Activated T-helper 2 cell treated with anti-CD3 and anti-CD28 coated beads, Interferon-gamma antibody, Interleukin-2, Interleukin-4, amounts not matched to agents 10 μg/mL and 5 μg/mL and 100 μg/mL, durations not matched to agents 14 hours and 24 hours and 36 hours (primary cell): ENCODE data around the gene EXOSC9. TPM values are rescaled to one million over a fixed set of nuclear protein-coding genes. Genes with fewer than 3 reads are reported as not detected.

Source experiments
- DNase-seq: peaks from one replicate; pipeline ENCODE4 v3.0.0; 2021; ENCODE audit warnings: low spot score
- H3K27ac Mint-ChIP-seq: one replicate; pipeline ENCODE4 v1.8.0; 2021; ENCODE audit warnings: mixed read lengths
- H3K27me3 Mint-ChIP-seq: one replicate; pipeline ENCODE4 v1.8.0; 2021; ENCODE audit warnings: low read depth, mixed read lengths
- H3K36me3 Mint-ChIP-seq: one replicate; pipeline ENCODE4 v1.8.0; 2021; ENCODE audit warnings: low read depth, mixed read lengths
- H3K4me1 Mint-ChIP-seq: one replicate; pipeline ENCODE4 v1.8.0; 2021; ENCODE audit warnings: low read depth, mixed read lengths
- H3K4me3 Mint-ChIP-seq: one replicate; pipeline ENCODE4 v1.8.0; 2021; ENCODE audit warnings: low read depth, mild to moderate bottlenecking, moderate library complexity, mixed read lengths
- H3K9me3 Mint-ChIP-seq: one replicate; pipeline ENCODE4 v1.8.0; 2021; ENCODE audit warnings: mixed read lengths
- intact Hi-C: fragments of 100-400 bp; cut with micrococcal nuclease; formaldehyde crosslinking; loops from one replicate; pipeline ENCODE4 v1.15.1; 2023
- total RNA-seq: library from RNA; stranded (reverse); gene quantifications from 2 replicates; pipeline ENCODE4 v1.2.3, GENCODE V29; 2022

The EXOSC9 gene
- total RNA-seq, 1 donor from 2014 or later, result 62.1 TPM

DNA sequence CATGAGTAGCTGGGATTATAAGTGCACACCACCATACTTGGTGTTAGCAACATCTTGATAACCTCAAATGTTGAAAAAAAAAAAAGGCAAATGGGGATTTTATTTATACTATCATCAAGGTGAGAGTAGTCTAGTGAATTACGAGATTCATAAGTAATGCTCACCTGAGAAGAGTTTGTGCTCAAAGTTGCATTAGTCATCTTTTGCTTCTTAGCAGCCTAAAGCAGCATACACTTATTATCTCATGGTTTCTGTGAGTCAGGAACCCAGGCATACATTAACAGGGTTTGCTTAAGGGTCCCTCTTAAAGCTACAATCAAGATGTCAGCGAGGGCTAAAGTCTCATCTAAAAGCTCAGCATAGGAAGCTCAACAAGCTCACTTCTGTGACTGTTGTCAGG is 8.2 kb upstream of the EXOSC9 start:
- Mint-ChIP-seq H3K4me3 (no peak overlapping the region), H3K36me3 (no peaks in the 10 kb centered on the region), H3K9me3 (no peaks in the 10 kb centered on the region), H3K27me3 (peaks cover 4% of the 10 kb centered on the region), H3K27ac (no peak overlapping the region), H3K4me1 (peaks cover 30% of the 10 kb centered on the region)
- DNase-seq, result no peak
- intact Hi-C loops, result no loop called here

DNA sequence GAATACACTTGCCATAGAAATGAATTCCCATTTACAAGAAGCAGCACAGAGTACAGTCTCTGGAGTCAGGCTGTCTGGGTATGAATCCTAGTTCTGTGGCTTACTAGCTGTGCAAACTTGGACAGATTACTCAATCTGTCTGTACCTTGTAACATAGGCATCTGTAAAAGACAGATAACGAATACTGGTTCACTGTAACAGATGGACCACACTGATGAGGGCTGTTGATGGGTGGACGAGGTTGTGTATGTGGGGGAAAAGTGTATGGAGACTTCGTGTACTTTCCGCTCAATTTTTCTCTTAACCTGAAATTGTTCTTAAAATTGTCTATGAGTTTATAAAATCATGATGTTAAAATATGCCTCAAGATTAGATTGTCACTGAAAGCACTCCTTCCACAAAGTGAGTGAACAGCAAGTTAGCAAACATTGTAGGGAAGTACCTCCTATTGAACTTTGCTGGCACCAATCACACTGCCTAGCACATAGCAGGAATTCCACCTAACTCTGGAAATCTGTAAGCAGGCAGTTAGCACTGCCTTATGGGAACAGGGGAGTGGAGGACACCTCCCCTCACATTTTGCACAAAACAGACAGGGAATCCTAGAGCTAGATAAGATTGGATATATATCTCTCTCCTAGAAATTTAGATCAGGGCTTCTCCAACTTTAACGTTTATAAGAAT is 6.5 kb upstream of the EXOSC9 start:
- no peak for DNase-seq
- intact Hi-C loops, result no loop called here
- Mint-ChIP-seq H3K27ac (no peak overlapping the region), H3K9me3 (no peaks in the 10 kb centered on the region), H3K36me3 (no peaks in the 10 kb centered on the region), H3K27me3 (peaks cover 4% of the 10 kb centered on the region), H3K4me1 (peaks cover 23% of the 10 kb centered on the region), H3K4me3 (no peak overlapping the region)

DNA sequence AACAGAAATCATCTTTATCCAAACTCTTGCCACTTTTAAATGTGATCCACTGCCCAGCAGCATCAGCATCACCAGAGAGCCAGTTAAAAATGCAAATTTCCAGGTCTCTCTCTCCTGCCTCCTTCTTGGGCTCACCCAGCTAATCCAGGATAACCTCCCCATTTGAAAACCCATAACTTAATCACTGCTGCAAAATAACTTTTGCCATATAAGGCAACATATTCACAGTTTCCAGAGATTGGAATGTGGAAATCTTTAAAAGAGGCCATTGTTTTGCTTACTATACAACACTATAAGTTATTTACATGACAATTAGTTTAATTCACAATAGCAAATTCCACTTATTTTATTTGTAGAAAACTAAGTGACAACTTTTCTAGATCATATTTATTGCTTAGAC is 4.8 kb upstream of the EXOSC9 start:
- no peak overlapping the region for H3K4me3 Mint-ChIP-seq
- intact Hi-C loops, result no loop called here
- DNase-seq, result no peak
- peaks cover 2% of the 10 kb centered on the region for H3K36me3 Mint-ChIP-seq
- H3K27me3 Mint-ChIP-seq, result peaks cover 2% of the 10 kb centered on the region
- H3K9me3 Mint-ChIP-seq, result no peaks in the 10 kb centered on the region
- no peak overlapping the region for H3K27ac Mint-ChIP-seq
- peaks cover 31% of the 10 kb centered on the region for H3K4me1 Mint-ChIP-seq

DNA sequence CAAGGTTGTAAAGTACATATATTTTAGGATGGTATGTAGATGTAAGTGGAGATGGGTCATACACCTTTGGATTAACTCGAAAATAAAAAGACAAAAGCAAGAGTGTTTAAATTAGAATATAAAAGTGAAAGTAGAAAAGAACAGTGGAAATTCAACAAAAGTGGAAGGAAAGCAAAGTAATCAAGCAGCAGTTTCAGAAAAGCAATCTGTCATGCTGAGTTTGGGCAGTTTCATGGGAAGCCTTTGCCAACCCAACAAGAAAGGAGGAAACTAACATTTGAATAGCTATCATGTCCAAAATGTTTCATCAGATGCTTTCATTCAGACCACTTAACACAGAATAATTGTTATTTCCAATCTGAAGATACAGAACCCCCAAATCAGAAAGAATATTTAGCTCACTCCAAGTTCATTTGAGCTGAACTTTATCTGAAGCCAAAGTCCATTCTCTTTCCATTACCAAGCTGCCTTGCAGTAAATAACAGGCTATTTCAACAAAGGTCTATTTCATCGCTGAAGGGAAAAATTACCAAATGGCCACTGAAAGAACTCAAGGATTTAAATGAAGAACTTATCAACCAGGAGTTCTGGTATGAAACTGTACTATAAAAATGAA is 1.8 kb upstream of the EXOSC9 start:
- H3K4me3 Mint-ChIP-seq, result peak overlapping the region; percentile 18
- peaks cover 44% of the 10 kb centered on the region for H3K4me1 Mint-ChIP-seq
- intact Hi-C loops, result no loop called here
- H3K9me3 Mint-ChIP-seq, result no peaks in the 10 kb centered on the region
- H3K27me3 Mint-ChIP-seq, result no peaks in the 10 kb centered on the region
- H3K27ac Mint-ChIP-seq, result peak overlapping the region; percentile 36
- peaks cover 18% of the 10 kb centered on the region for H3K36me3 Mint-ChIP-seq
- no peak for DNase-seq

DNA sequence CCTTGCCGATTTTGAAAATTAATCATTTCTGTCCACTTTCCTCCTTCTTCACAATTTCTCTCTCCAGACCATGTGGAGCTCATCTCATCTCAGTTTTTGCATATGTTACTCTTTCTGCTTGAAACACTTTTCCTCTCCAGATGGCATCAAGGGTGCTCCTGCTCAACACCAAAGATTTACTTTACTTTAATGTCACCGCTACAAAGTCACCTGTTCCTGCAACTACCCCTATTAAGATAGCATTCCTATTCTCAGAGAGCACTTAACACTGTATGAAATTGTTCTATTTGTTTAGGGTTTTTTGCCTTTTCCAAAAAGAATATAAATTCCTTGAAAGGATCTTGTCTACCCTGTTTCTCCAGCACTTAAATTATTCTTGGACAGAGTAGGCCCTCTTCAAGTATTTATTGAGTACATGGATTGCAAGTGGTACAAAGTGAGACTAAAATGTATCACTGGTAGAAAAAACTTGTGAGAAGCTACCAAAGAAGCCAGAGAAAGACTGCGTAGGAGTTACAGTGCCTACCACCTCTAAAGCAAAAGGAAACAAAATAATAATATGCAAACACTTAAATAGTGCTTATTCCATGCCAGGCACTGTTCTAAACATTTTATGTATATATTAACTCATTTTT is 1.1 kb upstream of the EXOSC9 start:
- intact Hi-C loops, result loop anchor here (5.0 kb wide), 1 partner anchor 103 kb away; the partner anchor contains the start of gene ANXA5
- Mint-ChIP-seq H3K27ac (peak overlapping the region; percentile 93), H3K36me3 (peaks cover 24% of the 10 kb centered on the region), H3K27me3 (no peaks in the 10 kb centered on the region), H3K9me3 (no peaks in the 10 kb centered on the region), H3K4me1 (peaks cover 42% of the 10 kb centered on the region), H3K4me3 (peak overlapping the region; percentile 85)
- no peak for DNase-seq

DNA sequence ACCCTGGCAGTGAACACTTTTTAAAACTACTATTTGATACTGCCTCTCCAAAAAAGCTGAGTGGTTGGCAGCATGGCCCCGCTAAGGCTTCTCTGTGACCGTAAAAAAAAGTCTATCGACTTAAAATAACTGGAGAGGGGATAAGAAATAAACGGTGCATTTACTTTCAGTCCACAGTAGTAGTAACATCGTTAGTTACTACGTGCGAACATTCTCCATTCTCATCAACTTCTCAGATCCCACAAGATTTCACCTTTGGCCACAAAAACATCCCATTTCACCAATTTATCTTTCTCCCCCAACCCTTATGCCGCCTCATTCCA is 524 bp upstream of the EXOSC9 start:
- DNase-seq, result no peak
- H3K36me3 Mint-ChIP-seq, result peaks cover 30% of the 10 kb centered on the region
- H3K27me3 Mint-ChIP-seq, result no peaks in the 10 kb centered on the region
- intact Hi-C loops, result loop anchor here (5.0 kb wide), 1 partner anchor 103 kb away; the partner anchor contains the start of gene ANXA5
- H3K4me3 Mint-ChIP-seq, result peak overlapping the region; percentile 85
- H3K9me3 Mint-ChIP-seq, result no peaks in the 10 kb centered on the region
- peak overlapping the region; percentile 93 for H3K27ac Mint-ChIP-seq
- peaks cover 42% of the 10 kb centered on the region for H3K4me1 Mint-ChIP-seq

DNA sequence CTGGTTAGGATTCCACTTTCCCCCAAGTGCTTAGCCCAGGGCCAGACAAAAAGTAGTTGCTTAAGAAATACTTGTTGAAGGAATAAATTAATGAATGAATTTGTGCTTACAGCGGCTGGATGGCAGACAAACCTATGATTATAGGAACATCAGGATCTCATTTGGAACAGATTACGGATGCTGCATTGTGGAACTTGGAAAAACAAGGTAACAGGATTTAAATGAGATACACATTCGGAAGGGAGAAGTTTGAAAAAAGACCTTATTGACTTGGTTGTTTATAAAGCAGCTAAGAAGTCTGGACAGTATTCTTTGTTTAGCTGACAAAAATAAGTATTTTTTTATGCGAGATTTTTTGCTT is 572 bp downstream of the EXOSC9 start:
- H3K4me3 Mint-ChIP-seq, result peak overlapping the region; percentile 85
- intact Hi-C loops, result loop anchor here (1.0 to 5.0 kb wide), 3 partner anchors 22 to 104 kb away; partner anchors contain the start of genes ANXA5, BBS7 and CCNA2
- H3K4me1 Mint-ChIP-seq, result peaks cover 36% of the 10 kb centered on the region
- H3K27ac Mint-ChIP-seq, result peak overlapping the region; percentile 93
- peaks cover 36% of the 10 kb centered on the region for H3K36me3 Mint-ChIP-seq
- H3K27me3 Mint-ChIP-seq, result no peaks in the 10 kb centered on the region
- H3K9me3 Mint-ChIP-seq, result no peaks in the 10 kb centered on the region
- DNase-seq, result no peak

DNA sequence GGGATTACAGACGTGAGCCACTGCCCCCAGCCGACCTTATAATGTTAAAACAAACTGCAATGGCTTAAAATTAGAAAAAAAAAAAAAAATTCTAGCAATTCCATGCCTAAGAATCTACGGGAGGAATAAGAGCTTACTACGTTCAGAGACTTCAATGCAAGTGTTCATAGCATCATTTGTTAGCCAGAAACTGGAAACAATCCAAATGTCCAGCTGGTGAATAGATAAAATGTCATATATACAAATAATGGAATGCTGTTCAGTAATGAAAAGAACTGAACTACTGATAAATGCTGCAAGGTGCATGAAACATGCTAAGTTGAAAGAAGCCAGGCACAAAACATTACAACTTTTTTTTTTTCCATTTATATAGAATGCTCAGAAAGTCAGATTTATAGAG is 5.3 kb downstream of the EXOSC9 start:
- H3K9me3 Mint-ChIP-seq, result no peaks in the 10 kb centered on the region
- no peaks in the 10 kb centered on the region for H3K27me3 Mint-ChIP-seq
- H3K27ac Mint-ChIP-seq, result no peak overlapping the region
- intact Hi-C loops, result no loop called here
- H3K4me1 Mint-ChIP-seq, result peaks cover 29% of the 10 kb centered on the region
- H3K4me3 Mint-ChIP-seq, result no peak overlapping the region
- DNase-seq, result no peak
- H3K36me3 Mint-ChIP-seq, result peaks cover 66% of the 10 kb centered on the region

DNA sequence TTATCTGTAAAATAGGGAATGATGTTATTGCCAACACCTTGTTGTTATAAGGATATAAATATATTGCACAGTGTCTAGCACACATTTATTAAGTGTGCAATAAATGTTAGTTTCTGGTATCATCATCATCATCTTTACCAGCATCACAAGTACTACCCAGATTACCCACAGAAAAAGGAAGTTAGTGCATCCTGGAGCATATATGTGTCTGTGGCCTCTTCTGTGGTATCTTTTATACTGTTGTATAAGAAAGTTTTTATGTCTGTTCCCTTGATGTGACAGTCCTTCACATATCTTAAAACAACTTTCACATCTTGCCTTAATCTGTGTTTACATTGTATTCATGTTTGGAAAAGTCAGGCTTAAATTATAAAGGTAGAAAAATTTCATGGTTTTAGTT is 10.0 kb downstream of the EXOSC9 start:
- peak overlapping the region; percentile 33 for H3K27ac Mint-ChIP-seq

DNA sequence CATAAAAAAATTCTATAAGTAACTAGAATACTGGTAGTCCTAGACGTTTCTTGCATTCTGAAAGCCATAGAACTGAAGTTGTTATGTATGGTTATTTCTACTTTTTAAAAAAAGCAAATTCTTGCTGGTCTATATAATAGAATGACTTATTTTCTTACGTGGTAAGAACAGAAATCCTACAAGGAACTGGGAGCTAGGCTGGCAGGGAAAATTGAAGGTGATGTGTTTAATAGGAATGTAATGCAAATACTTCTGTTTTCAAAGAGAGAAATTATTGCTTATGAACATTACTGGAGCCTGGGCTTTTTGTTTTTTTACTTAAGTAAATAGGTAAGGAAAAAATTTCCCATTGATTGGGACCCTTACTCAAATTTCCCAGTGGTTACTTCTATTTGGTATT is 13.6 kb downstream of the EXOSC9 start:
- Mint-ChIP-seq H3K9me3 (no peaks in the 10 kb centered on the region), H3K4me1 (peaks cover 38% of the 10 kb centered on the region), H3K36me3 (peaks cover 73% of the 10 kb centered on the region), H3K27ac (no peak overlapping the region), H3K27me3 (no peaks in the 10 kb centered on the region), H3K4me3 (no peak overlapping the region)
- DNase-seq, result no peak
- intact Hi-C loops, result no loop called here

More for the DNA sequence above, 10.0 kb downstream of the EXOSC9 start:
- peaks cover 15% of the 10 kb centered on the region for H3K4me1 Mint-ChIP-seq
- no peaks in the 10 kb centered on the region for H3K9me3 Mint-ChIP-seq
- no peak for DNase-seq
- intact Hi-C loops, result no loop called here
- H3K36me3 Mint-ChIP-seq, result peaks cover 64% of the 10 kb centered on the region
- H3K4me3 Mint-ChIP-seq, result no peak overlapping the region
- no peaks in the 10 kb centered on the region for H3K27me3 Mint-ChIP-seq

DNA sequence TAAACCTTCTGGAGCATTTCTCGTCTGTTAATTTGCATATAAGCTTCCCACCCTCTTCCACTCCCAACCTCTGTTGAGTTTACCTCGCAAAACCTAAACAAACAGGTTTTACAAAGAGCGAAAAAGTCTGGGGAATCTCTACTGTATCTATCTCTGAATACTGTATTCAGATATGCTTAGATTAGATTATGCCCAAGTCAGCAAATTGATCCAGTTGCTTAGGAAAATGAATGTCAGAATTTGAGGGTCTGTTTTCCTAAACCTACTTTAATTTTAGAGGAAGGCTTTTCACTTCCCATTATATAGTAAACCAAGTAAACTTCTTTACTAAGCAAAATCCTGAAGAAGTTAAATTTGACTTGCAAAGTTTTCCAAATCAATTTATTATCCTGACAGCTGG is 15.9 kb downstream of the EXOSC9 start:
- DNase-seq, result no peak
- Mint-ChIP-seq H3K27ac (no peak overlapping the region), H3K9me3 (no peaks in the 10 kb centered on the region), H3K27me3 (no peaks in the 10 kb centered on the region), H3K36me3 (peaks cover 73% of the 10 kb centered on the region), H3K4me1 (peaks cover 43% of the 10 kb centered on the region), H3K4me3 (no peak overlapping the region)
- intact Hi-C loops, result no loop called here

DNA sequence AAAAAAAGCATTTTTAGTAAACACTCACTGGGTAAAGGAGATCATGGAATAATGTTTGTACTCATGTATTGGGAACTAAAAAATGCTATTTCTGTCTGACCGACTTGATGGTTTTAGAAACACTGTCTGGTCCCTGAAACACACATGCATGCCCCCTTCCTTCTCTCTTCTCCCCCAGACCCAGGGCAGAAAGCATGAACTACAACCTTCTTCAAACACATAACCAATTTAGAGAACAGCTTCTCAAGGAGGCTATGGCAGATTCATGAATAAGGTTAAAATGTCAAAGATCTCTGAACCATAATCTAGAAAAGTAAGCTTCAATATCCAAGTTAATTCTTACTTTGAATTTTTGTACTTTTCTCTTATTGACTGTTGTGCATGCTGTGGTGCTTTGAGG is 16.6 kb downstream of the EXOSC9 start:
- DNase-seq, result no peak
- Mint-ChIP-seq H3K27ac (peak overlapping the region; percentile 38), H3K9me3 (no peaks in the 10 kb centered on the region), H3K4me3 (no peak overlapping the region), H3K4me1 (peaks cover 49% of the 10 kb centered on the region), H3K27me3 (no peaks in the 10 kb centered on the region), H3K36me3 (peaks cover 77% of the 10 kb centered on the region)
- intact Hi-C loops, result no loop called here

DNA sequence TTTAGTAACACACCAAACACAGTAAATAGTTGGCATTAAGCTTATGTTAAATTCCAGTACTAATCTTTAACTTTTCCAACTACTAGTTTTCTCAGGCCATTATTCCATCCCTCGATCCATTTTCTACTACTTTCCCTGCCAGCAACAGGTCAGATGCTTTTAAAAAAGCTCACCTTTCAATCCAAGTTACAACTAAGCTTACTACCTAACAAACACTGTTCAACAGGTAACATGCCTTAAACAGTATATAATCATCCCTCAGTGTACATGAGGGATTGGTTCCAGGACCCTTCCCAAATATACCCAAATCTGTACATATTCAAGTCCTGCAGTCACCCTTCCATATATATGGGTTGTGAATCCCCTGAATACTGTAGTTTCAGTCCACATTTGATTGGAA is 17.1 kb downstream of the EXOSC9 start:
- DNase-seq, result no peak
- Mint-ChIP-seq H3K9me3 (no peaks in the 10 kb centered on the region), H3K4me3 (no peak overlapping the region), H3K36me3 (peaks cover 74% of the 10 kb centered on the region), H3K27me3 (no peaks in the 10 kb centered on the region), H3K27ac (no peak overlapping the region), H3K4me1 (peaks cover 48% of the 10 kb centered on the region)
- intact Hi-C loops, result no loop called here
